Adrenal gland (tissue), 12 donors: Measurements from ENCODE around the gene ACYP1. TPM values are rescaled to one million over a fixed set of nuclear protein-coding genes. Genes with fewer than 3 reads are reported as not detected.
A peak's percentile ranks its signal among the peaks of the same experiment; 100 is the strongest.

Experiments used
- DNase-seq, 7 donors: peaks; one replicate each; pipeline ENCODE4 v3.0.0-alpha.2; 2019 to 2020
- H3K27ac ChIP-seq, 5 donors: fragments of 200-600 bp; sonication (generic) in 4 of 5; 1 replicate in 3 of 5; 2 replicates in 2 of 5; pipeline versions ENCODE4 v1.5.1 to v1.8.0; 2016 to 2020; ENCODE audit warnings: mild to moderate bottlenecking in 1 of 5
- H3K27me3 ChIP-seq: fragments of 200-600 bp; 2 replicates; pipeline ENCODE4 v1.8.0; 2021
- H3K36me3 ChIP-seq, 2 donors: fragments of 200-600 bp; replicated peaks in 1 of 2; 1 replicate in 1 of 2; 2 replicates in 1 of 2; pipeline versions ENCODE4 v1.5.1 to v1.8.0; 2018 to 2022
- H3K4me1 ChIP-seq, 2 donors: fragments of 200-600 bp; replicated peaks in 1 of 2; 1 replicate in 1 of 2; 2 replicates in 1 of 2; pipeline versions ENCODE4 v1.5.1 to v1.8.0; 2018 to 2021
- H3K4me3 ChIP-seq, 4 donors: fragments of 200-600 bp; sonication (generic) in 3 of 4; one replicate each; pipeline ENCODE4 v1.5.1; 2016 to 2018
- H3K9me3 ChIP-seq, 3 donors: fragments of 200-600 bp; sonication (generic) in 1 of 3; replicated peaks in 1 of 3; 1 replicate in 2 of 3; 2 replicates in 1 of 3; pipeline versions ENCODE4 v1.5.1 to v1.8.0; 2016 to 2021
- CTCF ChIP-seq, 6 experiments: fragments of 450-650 bp in 4 of 6; fragments of 200-600 bp in 2 of 6; sonication (generic) in 1 of 6; IDR thresholded peaks; 1 replicate in 5 of 6; 2 replicates in 1 of 6; pipeline versions ENCODE4 v1.5.1 to v1.8.0; 2016 to 2021; ENCODE audit warnings: antibody characterized with exemption in 6 of 6, mild to moderate bottlenecking in 2 of 6, moderate library complexity in 1 of 6
- POLR2A ChIP-seq, 2 donors: fragments of 450-650 bp; IDR thresholded peaks; one replicate each; pipeline ENCODE4 v1.6.1; 2017; ENCODE audit warnings: antibody characterized with exemption in 2 of 2, mild to moderate bottlenecking in 2 of 2, moderate library complexity in 1 of 2
- WGBS, 4 donors: extraction: QIAGEN DNeasy Blood & Tissue Kit in 2 of 4; methylation state at CpG; one replicate each; pipeline versions ENCODE4 v1.1.5 to v1.1.7; 2013 to 2017; 5-methylcytosine and 5-hydroxymethylcytosine counted together
- intact Hi-C, 2 donors: fragments of 100-400 bp; cut with DNase I; formaldehyde crosslinking; loops; one replicate each; pipeline versions ENCODE4 v1.14.1 to v1.15.0; 2022 to 2023
- polyA plus RNA-seq, 3 donors: library from polyadenylated mRNA; stranded (reverse); fragments of 200-250 nt in 2 of 3; fragments of 350-450 nt in 1 of 3; fragmentation: Illumina TruSeq in 1 of 3; extraction: RNeasy Lipid Tissue Mini Kit (QIAGEN cat#74804) in 1 of 3; gene quantifications; one replicate each; pipeline ENCODE4 v1.2.3, GENCODE V29; 2013 to 2014
- total RNA-seq, 9 donors: library from RNA; depleted of rRNA in 4 of 9; stranded (reverse); fragments of >200 nt in 4 of 9; fragments of 120-200 nt in 1 of 9; fragmentation: NEBNext Ultra II Directional in 1 of 9; extraction: Animal tissue kit (Norgen Biotek cat#: 25700) in 1 of 9; gene quantifications; one replicate each; pipeline versions ENCODE4 v1.1.0 to v1.2.4, GENCODE V29; 2013 to 2023
- donor health status: healthy with polysubstance abuse.
- donor health status: Bipolar disorder and iron deficiency.
- donor health status: DM: yes; HTN: yes; CAD: no.
- donor health status: DM: no; HTN: no; CAD: no.
- donor health status: DM: no; HTN: no; CAD: no.
- donor health status: DM: yes; HTN: yes; CAD: no.

The ACYP1 gene
- total and polyA plus RNA-seq, 12 donors, result 11.5 to 73.0 (median 23.7) TPM

DNA sequence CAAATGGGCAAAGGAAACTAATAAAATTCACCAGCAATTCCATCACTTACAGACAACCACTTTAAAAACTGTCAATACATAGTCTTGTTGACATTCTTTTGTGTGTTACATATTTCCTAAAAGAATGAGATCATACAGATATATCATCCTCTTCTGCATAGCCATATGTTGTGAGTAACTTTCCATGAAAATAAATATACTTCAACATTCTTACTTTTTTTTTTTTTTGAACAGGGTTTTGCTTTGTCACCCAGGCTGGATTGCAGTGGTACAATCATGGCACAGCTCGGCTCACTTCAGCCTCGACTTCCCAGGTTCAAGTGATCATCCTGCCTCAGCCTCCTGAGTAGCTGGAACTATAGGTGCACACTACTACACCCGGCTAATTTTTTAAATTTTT, 26.5 kb upstream of the ACYP1 start:
- no peaks in the 10 kb centered on the region for H3K9me3 ChIP-seq
- H3K4me1 ChIP-seq, result no peaks in the 10 kb centered on the region
- intact Hi-C loops, result no loop called here
- 85 to 96% (median 92%) methylated on average over 3 of the region's 3 CpGs for WGBS, 4 donors
- DNase-seq, result no peak
- H3K4me3 ChIP-seq, result no peak overlapping the region
- TF ChIP-seq POLR2A (IDR thresholded peaks at IDR 0.05) (no peak), CTCF (IDR thresholded peaks at IDR 0.05) (no peak)
- H3K27me3 ChIP-seq, result no peaks in the 10 kb centered on the region
- H3K27ac ChIP-seq, result no peak overlapping the region
- peaks cover 0 to 85% of the 10 kb centered on the region in 2 donors for H3K36me3 ChIP-seq

- 68 to 74% (median 72%) methylated on average over 7 of the region's 7 CpGs for WGBS, 4 donors
- Histone ChIP-seq H3K27me3 (no peaks in the 10 kb centered on the region), H3K36me3 (peaks cover 0 to 85% of the 10 kb centered on the region in 2 donors), H3K4me1 (no peaks in the 10 kb centered on the region), H3K9me3 (no peaks in the 10 kb centered on the region), H3K4me3 (no peak overlapping the region), H3K27ac (no peak overlapping the region)
- intact Hi-C loops, result loop anchor here (5.0 to 10.0 kb wide), 3 partner anchors 141 to 226 kb away; no protein-coding TSS in a partner anchor
- peak; percentile 54 to 90 (median 82) for TF ChIP-seq CTCF (IDR thresholded peaks at IDR 0.05)
- no peak for TF ChIP-seq POLR2A (IDR thresholded peaks at IDR 0.05)
- DNase-seq, result peak in 5 of 7 donors; percentile 47 to 72 (median 67)
Observed at GRCh38 chr14:75088566-75089373, 24.9 kb upstream of the ACYP1 start.

- no peaks in the 10 kb centered on the region for H3K9me3 ChIP-seq
- H3K36me3 ChIP-seq, result peaks cover 0 to 85% of the 10 kb centered on the region in 2 donors
- DNase-seq, result no peak
- no peaks in the 10 kb centered on the region for H3K27me3 ChIP-seq
- intact Hi-C loops, result loop anchor here (5.0 to 10.0 kb wide), 3 partner anchors 141 to 226 kb away; no protein-coding TSS in a partner anchor
- WGBS, 4 donors, result 74 to 90% (median 84%) methylated on average over 2 of the region's 2 CpGs
- TF ChIP-seq CTCF (IDR thresholded peaks at IDR 0.05) (no peak), POLR2A (IDR thresholded peaks at IDR 0.05) (no peak)
- no peak overlapping the region for H3K27ac ChIP-seq
- no peaks in the 10 kb centered on the region for H3K4me1 ChIP-seq
- H3K4me3 ChIP-seq, result no peak overlapping the region
Observed at GRCh38 chr14:75088153-75088552, 24.3 kb upstream of the ACYP1 start.

- H3K9me3 ChIP-seq, result no peaks in the 10 kb centered on the region
- H3K27ac ChIP-seq, result no peak overlapping the region
- WGBS, 4 donors, result 40 to 46% (median 44%) methylated on average over 5 of the region's 5 CpGs
- intact Hi-C loops, result loop anchor here in 1 of 2 donors (10.0 kb wide), 1 partner anchor 170 kb away; no protein-coding TSS in a partner anchor
- no peak for TF ChIP-seq POLR2A (IDR thresholded peaks at IDR 0.05)
- TF ChIP-seq CTCF (IDR thresholded peaks at IDR 0.05), result peak in 1 of 6 experiments; percentile 29
- no peak overlapping the region for H3K4me3 ChIP-seq
- peaks cover 0 to 4% of the 10 kb centered on the region in 2 donors for H3K4me1 ChIP-seq
- H3K27me3 ChIP-seq, result no peaks in the 10 kb centered on the region
- peaks cover 0 to 64% of the 10 kb centered on the region in 2 donors for H3K36me3 ChIP-seq
- peak in 1 of 7 donors; percentile 24 for DNase-seq
Observed at GRCh38 chr14:75084513-75084912, 20.7 kb upstream of the ACYP1 start.
